GM20000 (cell line): ENCODE data around the gene NRG2.

Experiments
- DNase-seq: peaks from one replicate; pipeline ENCODE4 v3.0.0; 2012; ENCODE audit warnings: low spot score
- CTCF ChIP-seq: IDR thresholded peaks from 2 replicates; pipeline ENCODE4 v1.5.1; 2012; ENCODE audit warnings: mild to moderate bottlenecking, control low read depth; ENCODE audit errors: extremely low read depth, missing control alignments

The NRG2 gene

DNA sequence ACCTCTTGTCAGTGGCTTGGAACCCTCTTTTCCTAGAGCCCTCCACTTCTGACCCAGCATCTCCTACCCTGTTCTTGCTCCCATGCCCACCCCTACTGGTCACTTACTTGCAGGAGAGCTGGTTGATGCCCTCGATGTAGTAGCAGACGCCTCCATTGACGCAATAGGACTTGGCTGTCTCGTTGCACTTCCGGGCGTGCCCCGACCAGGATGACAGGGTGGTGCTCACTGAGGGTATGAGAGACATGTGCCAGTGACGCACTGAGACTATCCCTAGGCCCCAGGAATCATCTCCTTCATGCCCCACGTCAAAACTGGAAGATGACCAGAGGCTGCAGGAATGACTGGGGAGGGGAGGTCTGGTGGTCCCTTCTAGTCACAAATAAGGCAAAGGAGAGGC lies 171.5 kb downstream of the NRG2 start:
- no peak for TF ChIP-seq CTCF
- no peak for DNase-seq

DNA sequence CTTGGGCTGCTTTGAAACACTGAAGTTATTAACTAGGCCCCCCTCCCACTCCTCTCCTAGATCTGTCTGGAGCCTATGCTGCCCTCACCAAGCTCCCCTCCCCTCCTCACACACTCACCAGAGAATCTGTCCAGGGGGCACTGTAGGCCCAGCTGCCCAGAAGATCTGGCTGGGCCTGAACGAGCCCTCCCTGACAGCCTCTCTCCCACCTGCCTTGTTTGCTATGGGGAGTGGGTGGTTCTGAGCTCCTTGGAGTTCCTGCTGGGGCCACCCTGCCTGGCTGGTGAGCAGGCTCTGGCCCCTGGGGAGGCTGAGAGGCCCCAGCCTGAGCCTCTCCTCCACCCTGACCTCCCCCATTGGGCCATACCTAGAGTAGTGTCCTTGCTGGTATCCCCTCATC lies 172.4 kb downstream of the NRG2 start:
- no peak for TF ChIP-seq CTCF
- no peak for DNase-seq

DNA sequence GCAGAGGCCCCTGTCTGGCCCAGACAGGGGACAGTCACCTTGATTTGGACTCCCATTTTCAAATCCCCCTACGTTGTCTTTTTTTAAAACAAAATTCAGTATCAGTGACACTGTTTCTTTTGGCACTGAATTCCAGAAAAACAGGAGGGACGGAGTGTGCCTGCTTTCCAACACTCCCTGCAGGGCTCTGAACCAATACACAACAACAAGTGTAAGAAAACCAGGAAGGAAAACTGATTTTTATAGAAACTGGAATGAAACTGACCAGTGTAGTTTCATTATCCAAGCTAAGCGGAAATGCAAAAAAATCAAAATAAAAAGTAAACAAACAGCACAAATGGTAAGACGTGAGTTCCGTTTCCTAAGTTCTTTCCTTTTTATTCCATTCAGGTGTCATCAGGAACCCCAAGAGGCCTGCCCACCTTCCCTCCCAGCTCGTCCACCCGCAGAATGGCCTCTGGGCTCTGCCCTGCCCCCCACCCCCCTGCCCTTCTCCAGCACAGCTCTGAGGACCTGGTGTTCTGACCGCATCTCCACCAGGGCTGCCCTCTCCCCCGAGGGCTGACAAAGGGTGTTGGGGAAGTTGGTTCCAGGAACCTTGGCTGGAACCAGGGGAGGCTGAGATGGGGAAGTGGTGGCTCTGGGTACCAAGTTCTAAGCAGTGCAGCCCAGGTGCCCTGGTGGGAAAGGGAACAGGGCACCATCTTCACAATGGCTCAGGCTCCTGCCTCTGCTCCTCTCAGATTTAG lies 173.9 kb downstream of the NRG2 start:
- DNase-seq: no peak
- no peak for TF ChIP-seq CTCF

DNA sequence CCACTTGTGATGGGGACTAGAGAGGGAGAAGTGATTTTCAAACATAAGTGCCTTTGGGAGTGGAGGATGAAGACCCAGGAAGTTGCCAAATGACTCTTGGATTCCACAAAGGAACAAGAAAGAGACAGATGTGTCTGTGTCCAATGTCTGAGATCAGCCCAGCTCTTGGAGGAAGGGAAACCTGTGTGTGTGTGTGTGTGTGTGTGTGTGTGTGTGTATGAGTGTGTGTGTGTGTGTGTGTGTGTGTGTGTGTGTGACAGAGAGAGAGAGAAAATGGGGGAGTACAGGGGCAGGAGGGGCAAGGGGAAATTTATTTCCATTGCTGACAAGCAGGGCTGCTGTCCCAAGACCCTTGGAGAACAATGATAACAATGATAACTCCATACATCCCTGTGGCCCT lies 175.5 kb downstream of the NRG2 start:
- no peak for TF ChIP-seq CTCF

DNA sequence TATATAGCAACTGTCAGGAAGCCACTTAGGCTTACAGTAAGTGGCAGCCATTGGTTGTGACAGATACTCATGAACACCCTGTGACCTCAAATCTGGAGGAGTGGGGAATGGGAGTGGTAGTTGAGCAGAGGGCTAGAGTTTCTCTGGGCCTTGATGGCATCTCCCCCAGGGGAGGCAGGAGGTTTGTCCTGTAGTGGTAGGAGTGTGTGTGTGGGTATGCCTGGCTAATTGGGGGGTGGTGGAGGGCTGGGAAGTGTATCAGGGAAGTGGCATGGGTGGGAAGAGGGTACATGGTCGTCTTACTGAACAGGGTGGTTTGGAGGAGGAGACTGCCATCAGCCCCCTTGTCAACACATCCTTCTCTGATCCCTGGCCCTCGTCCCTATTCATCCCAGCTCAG lies 176.0 kb downstream of the NRG2 start:
- DNase-seq: no peak
- no peak for TF ChIP-seq CTCF

More for the DNA sequence above, 175.5 kb downstream of the NRG2 start:
- no peak for DNase-seq

DNA sequence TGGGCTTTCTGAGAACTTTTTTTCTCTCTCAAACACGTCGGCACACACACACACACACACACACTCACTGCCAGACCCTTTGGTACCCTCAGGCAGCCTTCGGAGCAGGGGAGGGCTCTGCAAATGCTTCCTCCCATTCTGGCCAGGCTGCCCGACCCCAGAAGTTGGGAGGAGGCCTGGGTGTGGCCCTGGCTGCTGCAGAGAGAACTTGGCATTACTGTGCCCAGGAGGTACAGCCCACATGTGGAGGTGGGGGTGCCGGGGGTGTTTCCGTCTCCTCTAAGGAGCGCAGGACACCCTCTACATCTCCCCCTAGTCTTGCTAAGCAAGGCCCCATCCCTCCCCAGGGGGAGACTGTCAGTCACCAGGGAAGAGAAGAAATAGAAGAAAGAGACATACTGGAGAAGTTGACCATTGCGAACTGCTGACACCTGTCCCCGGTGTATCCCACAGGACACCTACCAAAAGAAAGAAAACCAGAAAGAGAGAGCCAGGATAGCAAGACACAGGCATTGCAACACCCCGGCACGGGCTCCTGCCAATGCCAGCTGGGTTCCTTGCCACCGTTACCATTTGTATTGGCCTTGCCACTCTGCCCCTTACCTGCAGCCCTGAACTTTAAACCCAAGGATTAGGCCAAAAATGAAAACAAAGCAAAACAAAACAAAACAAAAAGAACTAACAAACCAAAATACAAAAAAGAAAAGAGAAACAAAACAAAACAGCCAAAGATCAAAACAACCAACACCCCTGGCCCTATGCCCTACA lies 178.2 kb downstream of the NRG2 start:
- no peak for DNase-seq
- TF ChIP-seq CTCF: no peak

DNA sequence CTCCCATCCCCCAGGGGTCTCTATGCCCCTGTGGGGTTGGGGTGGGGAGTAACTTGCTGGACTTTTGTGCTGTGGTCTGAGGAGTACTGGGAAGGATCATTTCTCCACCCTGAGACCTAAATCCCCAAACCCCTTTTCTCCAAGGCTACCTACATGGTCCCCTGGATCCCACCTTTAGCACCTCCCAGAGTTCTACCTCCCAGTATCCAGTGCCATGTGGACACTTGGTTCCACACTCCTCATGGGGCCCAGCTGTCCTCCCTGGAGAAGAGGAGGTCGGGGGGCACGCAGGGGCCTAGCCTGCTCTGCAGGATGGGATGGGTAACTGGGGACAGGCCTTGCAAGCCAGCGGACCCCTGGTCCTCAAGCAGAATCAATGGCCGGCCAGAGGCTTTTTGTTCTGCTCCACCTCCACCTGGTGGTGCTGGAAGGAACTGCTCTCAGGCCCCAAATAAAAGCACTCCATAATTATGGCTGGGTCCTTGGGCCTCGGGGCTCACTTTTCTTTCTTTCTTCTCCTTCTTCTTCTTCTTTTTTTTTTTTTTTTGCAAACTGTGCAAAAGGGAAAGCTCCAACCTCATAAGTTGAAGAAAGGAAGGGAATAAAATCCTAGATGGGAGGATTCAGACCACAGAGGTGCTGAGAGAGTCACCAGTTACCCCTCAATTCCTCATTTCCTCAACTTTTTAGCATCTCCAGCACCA lies 179.1 kb downstream of the NRG2 start:
- peak; percentile 87 for TF ChIP-seq CTCF
- DNase-seq: peak; percentile 83
